ENCODE results near the gene SUPT5H.
"Not testable (repeated sequence)": the region's sequence is repeated elsewhere in the genome, so short reads cannot be mapped to it uniquely, and the experiment has no call there.

SUPT5H gene

GRCh38 chr19:39425744-39426143, 19.6 kb upstream of the SUPT5H start:
- FAIRE-seq, result no peak
- DNase-seq (ENCODE audit: low spot score), result no peak

- DNase-seq (ENCODE audit: low spot score) (no peak), FAIRE-seq (no peak)
These were observed 19.2 kb upstream of the SUPT5H start for GRCh38 chr19:39426170-39426569.

- DNase-seq (ENCODE audit: low spot score) (no peak), FAIRE-seq (no peak)
These were observed 17.7 kb upstream of the SUPT5H start for GRCh38 chr19:39427707-39428106.

GRCh38 chr19:39428283-39429112, 16.9 kb upstream of the SUPT5H start:
- peak; percentile 56 for DNase-seq (ENCODE audit: low spot score)
- no peak for FAIRE-seq

GRCh38 chr19:39430675-39431593, 14.4 kb upstream of the SUPT5H start:
- DNase-seq (ENCODE audit: low spot score) (peak; percentile 86), FAIRE-seq (peak; percentile 71)

GRCh38 chr19:39432677-39433025, 12.7 kb upstream of the SUPT5H start:
- DNase-seq (ENCODE audit: low spot score) (no peak), FAIRE-seq (no peak)

- no peak for FAIRE-seq
- DNase-seq (ENCODE audit: low spot score), result no peak
These were observed 11.8 kb upstream of the SUPT5H start for GRCh38 chr19:39433480-39434079.

- no peak for FAIRE-seq
- DNase-seq (ENCODE audit: low spot score), result peak; percentile 23
These were observed 11.0 kb upstream of the SUPT5H start for GRCh38 chr19:39434123-39435076.

- FAIRE-seq, result peak; percentile 71
- DNase-seq (ENCODE audit: low spot score), result peak; percentile 94
These were observed 9.7 kb upstream of the SUPT5H start, which contains the start of gene RPS16 for GRCh38 chr19:39435499-39436349. RPS16 (minus strand) TSS chr19:39435949; CDS start chr19:39435895, 54 bp downstream.

- DNase-seq (ENCODE audit: low spot score) (no peak), FAIRE-seq (no peak)
These were observed 9.0 kb upstream of the SUPT5H start for GRCh38 chr19:39436350-39436716.

- DNase-seq (ENCODE audit: low spot score) (peak; percentile 53), FAIRE-seq (no peak)
These were observed 7.0 kb upstream of the SUPT5H start for GRCh38 chr19:39438270-39438934.

- DNase-seq (ENCODE audit: low spot score) (no peak), FAIRE-seq (no peak)
These were observed 685 bp upstream of the SUPT5H start for GRCh38 chr19:39444598-39445195.

GRCh38 chr19:39446365-39447084, 1.1 kb downstream of the SUPT5H start:
- DNase-seq (ENCODE audit: low spot score), result no peak
- no peak for FAIRE-seq

- DNase-seq (ENCODE audit: low spot score), result peak; percentile 65
These were observed 2.9 kb downstream of the SUPT5H start for GRCh38 chr19:39448271-39448670.

GRCh38 chr19:39449116-39449797, 3.9 kb downstream of the SUPT5H start:
- no peak for DNase-seq (ENCODE audit: low spot score)
- FAIRE-seq, result no peak

More at GRCh38 chr19:39448271-39448670, 2.9 kb downstream of the SUPT5H start:
- FAIRE-seq, result no peak

GRCh38 chr19:39451257-39451656, 5.9 kb downstream of the SUPT5H start:
- not testable (repeated sequence) for FAIRE-seq; DNase-seq (ENCODE audit: low spot score)

- DNase-seq (ENCODE audit: low spot score), result no peak
- FAIRE-seq, result no peak
These were observed 18.0 kb downstream of the SUPT5H start for GRCh38 chr19:39463403-39463802.
